K562 (cell line): ENCODE results near the gene CHST7.

Experiments
- BACH1 ChIP-seq: fragments of 200-800 bp; sonication (Bioruptor generic); IDR thresholded peaks from 2 replicates; pipeline ENCODE4 v1.6.1; 2016; ENCODE audit warnings: missing genetic modification characterization, missing compliant biosample characterization
- CREB1 ChIP-seq, 2 experiments: sonication (generic) in 1 of 2; formaldehyde crosslinking in 1 of 2; IDR thresholded peaks; 2 replicates each; pipeline versions ENCODE4 v1.6.1 to v1.8.0; 2012 to 2022; ENCODE audit warnings: inconsistent platforms in 1 of 2, mild to moderate bottlenecking in 1 of 2, missing genetic modification reagents in 1 of 2, moderate library complexity in 1 of 2
- ELF1 ChIP-seq: fragments of 200-800 bp; sonication (Bioruptor generic); IDR thresholded peaks from 2 replicates; pipeline ENCODE4 v1.6.1; 2016; ENCODE audit warnings: missing genetic modification characterization, missing compliant biosample characterization
- EZH2 ChIP-seq: IDR thresholded peaks from 2 replicates; pipeline ENCODE4 v1.6.1; 2012; ENCODE audit warnings: low read depth, mild to moderate bottlenecking, inconsistent platforms, low read length, borderline replicate concordance
- ZNF184 ChIP-seq: sonication (generic); formaldehyde crosslinking; IDR thresholded peaks from 2 replicates; pipeline ENCODE4 v1.5.0; 2020; ENCODE audit warnings: missing genetic modification reagents
- TF ChIP-seq, protein P1 (sequence below), 3 experiments: IDR thresholded peaks in 2 of 3; conservative IDR thresholded peaks in 1 of 3; 2 replicates each; pipeline ENCODE4 v1.5.1; 2011 to 2012; ENCODE audit warnings: low read length in 3 of 3, mild to moderate bottlenecking in 3 of 3, control low read depth in 2 of 3, improper control_type of control experiment in 1 of 3, inconsistent platforms in 1 of 3, low read depth in 1 of 3, mixed read lengths in 1 of 3, moderate library complexity in 1 of 3; ENCODE audit not compliant: insufficient read depth in 2 of 3

DNA sequence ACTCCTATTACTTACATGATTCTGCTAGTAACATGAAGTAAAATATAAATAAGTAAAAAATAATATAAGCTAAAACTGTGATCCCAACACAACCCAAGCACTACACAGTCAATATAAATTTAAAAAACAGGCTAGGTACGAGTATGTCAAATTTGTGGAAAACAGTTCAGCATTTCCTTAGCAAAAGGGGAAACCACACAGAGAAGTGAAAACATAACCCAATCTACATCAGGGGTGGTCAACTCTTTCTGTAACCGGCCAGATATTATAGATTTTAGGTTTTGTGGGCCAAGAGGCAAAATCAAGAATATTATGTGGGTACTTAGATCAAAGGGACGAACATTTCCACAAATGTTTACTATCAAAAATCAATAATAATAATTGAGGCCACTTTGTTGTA, 70.1 kb downstream of the CHST7 start:
- TF ChIP-seq CREB1 (IDR thresholded peaks at IDR 0.05) (no peak), CREB1 (CRISPR knock-in tag; IDR thresholded peaks at IDR 0.05) (no peak), EZH2 (no peak), ZNF184 (no peak), ELF1 (tag) (no peak), BACH1 (no peak)
- TF ChIP-seq, protein P1, sequence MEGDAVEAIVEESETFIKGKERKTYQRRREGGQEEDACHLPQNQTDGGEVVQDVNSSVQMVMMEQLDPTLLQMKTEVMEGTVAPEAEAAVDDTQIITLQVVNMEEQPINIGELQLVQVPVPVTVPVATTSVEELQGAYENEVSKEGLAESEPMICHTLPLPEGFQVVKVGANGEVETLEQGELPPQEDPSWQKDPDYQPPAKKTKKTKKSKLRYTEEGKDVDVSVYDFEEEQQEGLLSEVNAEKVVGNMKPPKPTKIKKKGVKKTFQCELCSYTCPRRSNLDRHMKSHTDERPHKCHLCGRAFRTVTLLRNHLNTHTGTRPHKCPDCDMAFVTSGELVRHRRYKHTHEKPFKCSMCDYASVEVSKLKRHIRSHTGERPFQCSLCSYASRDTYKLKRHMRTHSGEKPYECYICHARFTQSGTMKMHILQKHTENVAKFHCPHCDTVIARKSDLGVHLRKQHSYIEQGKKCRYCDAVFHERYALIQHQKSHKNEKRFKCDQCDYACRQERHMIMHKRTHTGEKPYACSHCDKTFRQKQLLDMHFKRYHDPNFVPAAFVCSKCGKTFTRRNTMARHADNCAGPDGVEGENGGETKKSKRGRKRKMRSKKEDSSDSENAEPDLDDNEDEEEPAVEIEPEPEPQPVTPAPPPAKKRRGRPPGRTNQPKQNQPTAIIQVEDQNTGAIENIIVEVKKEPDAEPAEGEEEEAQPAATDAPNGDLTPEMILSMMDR (IDR thresholded peaks at IDR 0.05 in 2 of 3, conservative IDR thresholded peaks at IDR 0.05 in 1 of 3; ENCODE audit: insufficient read depth in 2 of 3, low read depth in 1 of 3, low read length in 3 of 3), result no peak
